Esophagus (tissue), 2 donors: ENCODE measurements around the gene RBMS3. TPM values are rescaled to one million over a fixed set of nuclear protein-coding genes. Genes with fewer than 3 reads are reported as not detected.

Experiments
- H3K27ac ChIP-seq, 2 donors: one replicate each; pipeline ENCODE4 v1.5.1; 2013; ENCODE audit warnings: low read depth in 2 of 2, mild to moderate bottlenecking in 2 of 2, inconsistent platforms in 1 of 2, low read length in 1 of 2, moderate library complexity in 1 of 2
- H3K27me3 ChIP-seq, 2 donors: one replicate each; pipeline ENCODE4 v1.6.1; 2013; ENCODE audit warnings: low read length in 2 of 2, control low read depth in 1 of 2, mild to moderate bottlenecking in 1 of 2; ENCODE audit not compliant: insufficient read depth in 2 of 2, control insufficient read depth in 1 of 2
- H3K36me3 ChIP-seq, 2 donors: one replicate each; pipeline ENCODE4 v1.6.1; 2013; ENCODE audit warnings: low read length in 1 of 2; ENCODE audit not compliant: control insufficient read depth in 2 of 2, insufficient read depth in 2 of 2
- H3K4me1 ChIP-seq, 2 donors: one replicate each; pipeline ENCODE4 v1.6.1; 2013; ENCODE audit warnings: low read length in 1 of 2; ENCODE audit not compliant: control insufficient read depth in 2 of 2, insufficient read depth in 2 of 2
- H3K4me3 ChIP-seq, 2 donors: one replicate each; pipeline ENCODE4 v1.5.1; 2013; ENCODE audit warnings: low read length in 2 of 2, mild to moderate bottlenecking in 2 of 2, low read depth in 1 of 2, moderate library complexity in 1 of 2
- H3K9me3 ChIP-seq, 2 donors: one replicate each; pipeline ENCODE4 v1.6.1; 2013; ENCODE audit warnings: mild to moderate bottlenecking in 2 of 2, low read depth in 1 of 2, low read length in 1 of 2, moderate library complexity in 1 of 2; ENCODE audit not compliant: control insufficient read depth in 2 of 2, insufficient read depth in 1 of 2
- WGBS, 2 donors: extraction: QIAGEN DNeasy Blood & Tissue Kit; methylation state at CpG; one replicate each; pipeline ENCODE4 v1.1.7; 2013; 5-methylcytosine and 5-hydroxymethylcytosine counted together
- polyA plus RNA-seq, 2 donors: library from polyadenylated mRNA; stranded (reverse); fragments of 200-250 nt; gene quantifications; one replicate each; pipeline ENCODE4 v1.2.3, GENCODE V29; 2013
- donor health status: healthy with polysubstance abuse.
- donor health status: Bipolar disorder and iron deficiency.

The RBMS3 gene
- polyA plus RNA-seq, 2 donors: 1.1 to 1.7 TPM

DNA sequence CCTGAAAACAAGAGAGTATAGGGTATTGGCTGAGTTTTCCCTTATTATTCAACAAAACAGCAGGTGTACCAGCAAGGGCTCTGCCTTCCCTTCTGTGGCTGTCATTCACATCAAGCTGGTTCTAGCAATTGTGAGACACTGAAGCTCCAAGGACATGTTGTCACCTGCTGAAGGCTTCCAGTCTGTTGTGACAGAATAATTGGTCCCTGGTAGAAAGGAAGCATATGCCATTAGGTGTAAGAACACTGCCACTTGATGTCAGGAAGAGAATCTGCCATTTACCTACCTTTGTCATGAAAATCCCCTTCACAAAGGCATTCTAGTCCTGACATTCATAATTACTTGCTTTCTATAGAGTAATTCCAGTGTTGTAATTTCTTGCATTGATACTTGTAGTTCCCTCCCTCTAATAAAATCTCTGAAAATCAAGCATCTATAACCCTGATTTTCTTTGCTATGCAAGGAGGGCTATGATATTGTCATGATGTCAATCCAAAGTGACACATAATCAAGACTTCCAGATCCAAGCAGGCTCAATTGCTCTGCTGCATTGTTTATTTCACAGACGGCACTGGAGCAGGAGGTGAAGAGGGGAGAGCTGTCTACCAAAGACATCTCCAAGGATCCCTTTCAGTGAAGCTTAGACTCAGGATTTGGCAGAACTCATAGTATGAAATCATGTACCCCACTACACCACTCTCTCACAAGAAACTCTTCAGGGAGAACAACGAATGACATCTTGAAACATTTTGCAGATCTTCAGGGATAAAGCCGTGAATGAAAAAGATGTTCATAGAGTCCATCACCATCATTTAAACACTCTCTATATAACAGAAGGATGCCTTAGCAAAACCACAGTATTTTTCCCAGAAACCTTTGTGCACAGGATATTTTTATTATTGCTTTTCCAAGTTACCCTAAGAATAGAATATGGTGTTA is 425.3 kb downstream of the RBMS3 start:
- H3K27ac ChIP-seq: no peak overlapping the region
- peaks cover 0 to 4% of the 10 kb centered on the region in 2 donors for H3K9me3 ChIP-seq
- 65 to 85% methylated on average over 3 of the region's 3 CpGs for WGBS, 2 donors
- H3K36me3 ChIP-seq: peaks cover 0 to under 1% of the 10 kb centered on the region in 2 donors
- no peaks in the 10 kb centered on the region for H3K27me3 ChIP-seq
- no peak overlapping the region for H3K4me3 ChIP-seq
- no peaks in the 10 kb centered on the region for H3K4me1 ChIP-seq

DNA sequence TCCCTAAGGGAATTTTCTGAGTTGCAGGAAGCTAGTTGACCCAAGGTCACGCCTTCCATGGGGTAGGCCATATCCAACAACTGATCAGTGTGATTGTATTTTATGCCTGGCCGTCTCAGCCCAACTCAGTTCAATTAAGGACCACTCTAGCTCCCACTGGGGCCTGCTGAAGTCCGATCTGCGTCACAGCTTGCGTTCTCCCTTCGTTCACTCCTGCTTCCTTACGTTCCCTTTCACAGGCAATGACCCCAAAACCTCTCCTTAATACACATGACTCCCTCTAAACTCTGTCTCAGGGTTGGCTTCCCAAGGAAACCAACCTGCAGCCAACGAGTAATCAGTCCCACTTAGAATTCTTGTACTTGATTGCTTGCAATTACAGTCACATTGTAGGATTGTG is 428.0 kb downstream of the RBMS3 start:
- Histone ChIP-seq H3K9me3 (no peaks in the 10 kb centered on the region), H3K27ac (no peak overlapping the region), H3K4me3 (no peak overlapping the region), H3K27me3 (no peaks in the 10 kb centered on the region), H3K36me3 (peaks cover 0 to 4% of the 10 kb centered on the region in 2 donors), H3K4me1 (no peaks in the 10 kb centered on the region)
- WGBS, 2 donors: 88 to 93% methylated on average over 8 of the region's 8 CpGs

DNA sequence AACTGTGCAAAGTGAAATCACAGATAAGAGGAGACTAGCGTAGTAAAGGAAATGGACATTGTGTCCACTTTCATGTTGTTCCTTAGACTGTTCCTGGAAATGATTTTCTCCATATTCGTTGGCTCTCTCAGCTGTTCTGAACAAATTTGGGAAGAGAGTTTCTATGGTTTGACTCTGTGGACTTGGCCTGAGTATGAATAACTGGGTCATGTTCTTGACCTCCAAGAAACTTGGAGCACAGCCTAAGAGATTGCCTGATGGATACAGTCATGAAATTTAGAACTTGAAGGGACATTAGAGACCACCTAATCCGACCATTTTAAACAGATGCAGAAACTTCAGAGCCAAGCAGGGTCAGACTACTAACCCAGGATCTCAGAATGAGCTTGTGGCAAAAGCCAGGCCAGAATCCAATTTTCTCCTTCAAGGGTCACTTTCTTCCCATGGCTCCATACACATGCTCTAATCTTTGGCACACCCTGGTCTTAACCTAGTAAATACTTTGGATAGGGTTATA is 430.4 kb downstream of the RBMS3 start:
- no peak overlapping the region for H3K27ac ChIP-seq
- 59 to 66% methylated on average over 3 of the region's 3 CpGs for WGBS, 2 donors

DNA sequence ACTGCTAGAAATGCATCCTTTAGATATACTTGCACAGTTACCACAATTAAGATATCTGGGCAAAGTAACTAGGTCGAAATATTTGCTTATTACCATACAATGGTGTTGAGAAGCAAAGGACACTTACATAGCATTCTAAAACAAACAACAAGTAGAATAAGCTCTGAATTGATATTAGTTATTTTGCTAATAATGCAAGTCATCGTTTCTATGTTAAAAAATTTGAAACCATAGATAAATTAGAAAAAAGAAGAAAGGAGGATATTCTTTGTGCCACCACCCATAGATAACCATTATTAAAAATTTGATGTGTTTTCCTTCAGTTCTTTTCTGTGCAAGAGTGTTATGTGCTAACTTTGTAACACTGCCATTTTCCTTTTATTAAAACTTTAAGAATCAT is 435.3 kb downstream of the RBMS3 start:
- no peak overlapping the region for H3K4me3 ChIP-seq
- H3K27ac ChIP-seq: no peak overlapping the region
- H3K36me3 ChIP-seq: peaks cover 0 to 3% of the 10 kb centered on the region in 2 donors
- H3K27me3 ChIP-seq: no peaks in the 10 kb centered on the region
- no peaks in the 10 kb centered on the region for H3K9me3 ChIP-seq
- WGBS, 2 donors: 90 to 91% methylated on average over 2 of the region's 2 CpGs
- no peaks in the 10 kb centered on the region for H3K4me1 ChIP-seq

More for the DNA sequence above, 430.4 kb downstream of the RBMS3 start:
- Histone ChIP-seq H3K9me3 (no peaks in the 10 kb centered on the region), H3K4me1 (no peaks in the 10 kb centered on the region), H3K27me3 (no peaks in the 10 kb centered on the region), H3K4me3 (no peak overlapping the region), H3K36me3 (peaks cover 0 to 4% of the 10 kb centered on the region in 2 donors)

DNA sequence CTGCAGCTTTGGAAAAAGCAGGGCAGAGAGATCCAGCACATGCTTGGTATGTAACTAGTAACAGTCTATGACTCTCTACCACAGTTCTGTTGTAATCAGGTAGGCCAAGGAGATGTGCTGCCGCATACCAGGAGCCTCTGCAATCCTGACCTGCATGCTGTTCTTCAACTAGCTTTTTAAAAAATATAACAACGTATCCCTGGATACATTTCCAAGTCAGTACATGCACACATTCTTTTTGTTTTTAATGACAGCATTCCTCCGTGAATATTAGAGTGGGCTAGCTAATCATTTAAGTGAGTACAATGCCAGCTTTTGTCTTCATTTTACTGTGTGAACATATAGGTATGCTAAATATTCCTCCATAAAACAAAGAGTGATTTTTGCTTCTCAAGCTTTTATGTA is 437.8 kb downstream of the RBMS3 start:
- Histone ChIP-seq H3K4me1 (no peaks in the 10 kb centered on the region), H3K9me3 (no peaks in the 10 kb centered on the region), H3K4me3 (no peak overlapping the region), H3K27ac (no peak overlapping the region), H3K36me3 (no peaks in the 10 kb centered on the region), H3K27me3 (no peaks in the 10 kb centered on the region)
- 44 to 55% methylated on average over 3 of the region's 3 CpGs for WGBS, 2 donors

DNA sequence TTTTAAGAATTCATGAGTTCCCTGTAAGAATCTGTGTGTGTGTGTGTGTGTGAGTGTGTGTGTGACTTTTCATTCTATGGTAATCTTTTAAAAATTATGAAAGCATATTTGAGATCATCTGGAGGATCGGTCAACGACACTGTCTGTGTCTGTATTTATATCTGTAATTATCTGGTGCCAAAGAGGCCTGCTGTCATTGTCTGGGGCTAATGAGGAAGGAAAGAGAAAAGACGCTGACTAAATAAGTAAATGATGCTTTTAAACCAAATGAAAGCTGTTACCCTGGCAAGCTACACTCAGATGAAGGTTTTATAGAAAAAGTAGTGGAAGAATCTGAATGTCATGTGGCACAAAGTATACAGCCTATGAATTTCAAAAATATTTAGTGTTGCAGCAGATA is 439.8 kb downstream of the RBMS3 start:
- Histone ChIP-seq H3K27me3 (no peaks in the 10 kb centered on the region), H3K36me3 (no peaks in the 10 kb centered on the region), H3K9me3 (no peaks in the 10 kb centered on the region), H3K27ac (no peak overlapping the region), H3K4me3 (no peak overlapping the region), H3K4me1 (no peaks in the 10 kb centered on the region)
- 66 to 72% methylated on average over 3 of the region's 3 CpGs for WGBS, 2 donors

DNA sequence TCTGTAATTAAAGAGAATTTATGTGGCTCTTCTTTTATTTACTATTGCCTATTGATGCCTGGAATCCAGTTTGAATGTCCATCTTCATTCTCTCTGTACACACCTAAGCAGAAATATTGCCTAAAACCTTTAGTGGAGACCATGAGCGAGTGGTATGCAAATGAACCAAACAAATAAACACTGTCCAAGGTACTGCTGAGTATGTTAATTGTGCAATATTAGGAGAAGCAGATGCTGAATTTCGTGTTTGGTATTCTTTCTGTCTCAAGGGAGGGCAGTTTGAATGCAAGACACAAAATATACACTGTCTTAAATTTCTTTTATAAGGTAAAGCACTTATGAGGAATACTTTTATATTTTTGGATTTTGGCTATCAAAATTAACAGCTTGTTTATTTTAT is 440.9 kb downstream of the RBMS3 start:
- WGBS, 2 donors: 70 to 79% methylated on average over 2 of the region's 2 CpGs
- Histone ChIP-seq H3K4me1 (no peaks in the 10 kb centered on the region), H3K36me3 (no peaks in the 10 kb centered on the region), H3K27me3 (no peaks in the 10 kb centered on the region), H3K27ac (no peak overlapping the region), H3K4me3 (no peak overlapping the region), H3K9me3 (no peaks in the 10 kb centered on the region)

DNA sequence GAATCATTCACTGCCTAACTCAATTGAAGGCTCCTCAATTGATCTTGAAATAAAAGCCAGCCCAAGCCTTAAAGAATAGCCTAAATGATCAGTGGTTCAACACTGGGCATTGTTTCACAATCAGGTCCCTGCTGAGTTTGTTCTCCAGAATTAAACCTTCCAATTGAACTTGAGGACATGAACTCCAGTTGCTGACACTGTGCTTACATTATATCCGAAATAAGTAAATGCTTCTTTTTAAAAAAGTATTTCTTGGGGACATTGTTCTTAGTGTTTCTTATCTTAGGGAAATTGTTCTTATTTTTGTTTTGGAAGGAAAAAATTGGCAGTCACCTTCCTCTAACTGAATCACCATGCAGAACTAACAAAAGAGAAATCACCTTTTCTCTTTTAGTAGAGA is 450.2 kb downstream of the RBMS3 start:
- H3K4me1 ChIP-seq: no peaks in the 10 kb centered on the region
- 44 to 64% methylated on average over 1 of the region's 1 CpG for WGBS, 2 donors
- H3K27ac ChIP-seq: no peak overlapping the region
- H3K9me3 ChIP-seq: no peaks in the 10 kb centered on the region
- H3K36me3 ChIP-seq: no peaks in the 10 kb centered on the region
- no peak overlapping the region for H3K4me3 ChIP-seq
- no peaks in the 10 kb centered on the region for H3K27me3 ChIP-seq

DNA sequence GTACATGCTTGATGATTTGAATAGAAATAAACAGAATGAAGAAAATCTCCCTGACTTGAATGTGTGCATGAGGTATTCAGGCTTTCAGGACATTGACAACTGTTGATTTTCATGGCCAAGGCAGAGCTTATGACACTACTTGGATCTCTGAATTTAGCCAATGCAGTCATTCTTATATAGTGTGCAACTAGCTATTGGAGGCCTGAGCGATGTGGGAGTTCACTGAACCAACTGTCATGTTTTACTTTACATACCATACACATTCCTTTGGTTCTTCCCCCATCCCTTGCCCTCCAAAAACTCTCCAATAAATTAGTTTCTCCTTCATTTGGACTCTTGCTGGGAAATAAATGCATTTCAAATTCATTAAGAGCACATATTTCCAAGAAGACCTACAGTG is 460.4 kb downstream of the RBMS3 start:
- no peaks in the 10 kb centered on the region for H3K4me1 ChIP-seq
- H3K9me3 ChIP-seq: no peaks in the 10 kb centered on the region
- H3K36me3 ChIP-seq: no peaks in the 10 kb centered on the region
- no peak overlapping the region for H3K4me3 ChIP-seq
- 89 to 90% methylated on average over 1 of the region's 1 CpG for WGBS, 2 donors
- no peak overlapping the region for H3K27ac ChIP-seq
- H3K27me3 ChIP-seq: no peaks in the 10 kb centered on the region
